Stimulated activated CD8-positive, alpha-beta memory T cell treated with anti-CD3 and anti-CD28 coated beads, Interleukin-12 subunit alpha, Interleukin-12 subunit beta, amount 100 ng/mL, for 24 hours (primary cell): ENCODE data around the gene SLC2A14.
"Not testable (repeated sequence)": the region's sequence is repeated elsewhere in the genome, so short reads cannot be mapped to it uniquely, and the experiment has no call there.

Source experiments
- DNase-seq: peaks from one replicate; pipeline ENCODE4 v3.0.0-alpha.2; 2020; ENCODE audit errors: extremely low read depth

Gene SLC2A14

GRCh38 chr12:7872566-7873319 lies at the start of gene SLC2A14:
Gene SLC2A14, minus strand, starts transcription at chr12:7872915. Its CDS starts 3,035 bp downstream, at chr12:7869880.
- no peak for DNase-seq

- not testable (repeated sequence) for DNase-seq
Observed at GRCh38 chr12:7921181-7921580, 48.5 kb upstream of the SLC2A14 start.

- not testable (repeated sequence) for DNase-seq
Observed at GRCh38 chr12:7918268-7918590, 45.5 kb upstream of the SLC2A14 start.

- DNase-seq: no peak
Observed at GRCh38 chr12:7917392-7918267, 44.9 kb upstream of the SLC2A14 start.

GRCh38 chr12:7916936-7917335 lies 44.2 kb upstream of the SLC2A14 start:
- no peak for DNase-seq

- DNase-seq: no peak
Observed at GRCh38 chr12:7915661-7916403, 43.1 kb upstream of the SLC2A14 start.

GRCh38 chr12:7910106-7910505 lies 37.4 kb upstream of the SLC2A14 start:
- DNase-seq: not testable (repeated sequence)

- no peak for DNase-seq
Observed at GRCh38 chr12:7907009-7907408, 34.3 kb upstream of the SLC2A14 start.

GRCh38 chr12:7906303-7906702 lies 33.6 kb upstream of the SLC2A14 start:
- DNase-seq: not testable (repeated sequence)

GRCh38 chr12:7905600-7906125 lies 32.9 kb upstream of the SLC2A14 start:
- not testable (repeated sequence) for DNase-seq

GRCh38 chr12:7905071-7905470 lies 32.4 kb upstream of the SLC2A14 start:
- no peak for DNase-seq

GRCh38 chr12:7902416-7902815 lies 29.7 kb upstream of the SLC2A14 start:
- DNase-seq: not testable (repeated sequence)

- DNase-seq: no peak
Observed at GRCh38 chr12:7899755-7900154, 27.0 kb upstream of the SLC2A14 start.

GRCh38 chr12:7896726-7897125 lies 24.0 kb upstream of the SLC2A14 start:
- DNase-seq: not testable (repeated sequence)

GRCh38 chr12:7892186-7892980 lies 19.7 kb upstream of the SLC2A14 start:
- DNase-seq: no peak

- DNase-seq: no peak
Observed at GRCh38 chr12:7884689-7885088, 12.0 kb upstream of the SLC2A14 start.

- DNase-seq: not testable (repeated sequence)
Observed at GRCh38 chr12:7881736-7882120, 9.0 kb upstream of the SLC2A14 start.

- DNase-seq: not testable (repeated sequence)
Observed at GRCh38 chr12:7880952-7881735, 8.4 kb upstream of the SLC2A14 start.

- DNase-seq: no peak
Observed at GRCh38 chr12:7879246-7879645, 6.5 kb upstream of the SLC2A14 start.

GRCh38 chr12:7877420-7877819 lies 4.7 kb upstream of the SLC2A14 start:
- no peak for DNase-seq
